Hematopoietic multipotent progenitor cell treated with erythropoietin and hydrocortisone succinate and interleukin-3 and kit ligand, for 6 days (in vitro differentiated cells): Measurements from ENCODE around the gene CES3.

Experiments used
- DNase-seq: peaks from one replicate; pipeline ENCODE4 v3.0.0-alpha.2; 2015

Gene CES3

DNA sequence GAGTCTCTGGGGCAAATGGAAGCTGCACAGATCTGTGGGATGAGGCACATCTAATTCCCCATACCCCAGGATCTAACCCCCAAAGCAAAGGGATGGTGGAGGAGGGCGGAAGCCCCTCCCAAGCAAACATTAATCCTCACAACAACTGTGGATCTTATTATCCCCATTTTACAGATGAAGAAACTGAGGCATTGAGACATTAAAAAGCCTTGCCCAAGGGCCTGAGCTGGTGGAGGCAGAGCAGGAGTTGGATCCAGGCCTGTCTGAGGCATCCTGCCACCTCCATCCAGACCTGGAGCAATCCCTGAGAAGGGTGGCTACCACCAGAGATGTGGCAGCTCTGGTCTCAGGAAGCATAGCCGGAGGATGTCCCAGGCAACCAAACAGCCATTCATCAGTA, 50.2 kb downstream of the CES3 start:
- DNase-seq, result no peak

DNA sequence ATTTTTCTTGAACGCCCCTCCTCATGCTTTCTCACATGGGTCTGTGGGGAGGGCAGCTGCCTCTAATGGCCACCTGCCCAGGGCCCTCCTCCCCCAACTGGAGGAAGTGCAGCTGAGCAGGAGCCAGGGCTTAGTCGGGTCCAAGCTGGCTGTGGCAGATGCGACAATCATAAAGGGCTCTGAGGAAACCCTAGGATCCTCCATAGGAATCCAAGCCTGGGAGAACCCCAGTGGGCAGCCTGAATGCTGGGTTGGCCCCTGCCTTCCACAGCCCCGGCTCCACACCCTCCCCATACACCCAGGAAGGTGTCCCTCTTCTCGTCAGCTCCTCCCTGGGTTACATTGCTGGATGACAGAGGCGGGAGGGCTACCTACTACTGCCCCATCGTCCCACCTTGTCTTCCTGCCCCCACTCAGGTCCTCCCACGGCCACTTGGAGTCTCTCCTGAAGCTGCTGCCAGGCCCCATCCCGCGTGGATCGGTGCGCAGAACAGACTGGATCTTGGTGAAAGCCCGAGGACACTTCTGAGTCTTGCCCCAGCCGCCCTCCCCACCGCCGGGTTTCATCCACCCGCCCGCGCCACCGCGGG, 52.3 kb downstream of the CES3 start:
- DNase-seq, result no peak

DNA sequence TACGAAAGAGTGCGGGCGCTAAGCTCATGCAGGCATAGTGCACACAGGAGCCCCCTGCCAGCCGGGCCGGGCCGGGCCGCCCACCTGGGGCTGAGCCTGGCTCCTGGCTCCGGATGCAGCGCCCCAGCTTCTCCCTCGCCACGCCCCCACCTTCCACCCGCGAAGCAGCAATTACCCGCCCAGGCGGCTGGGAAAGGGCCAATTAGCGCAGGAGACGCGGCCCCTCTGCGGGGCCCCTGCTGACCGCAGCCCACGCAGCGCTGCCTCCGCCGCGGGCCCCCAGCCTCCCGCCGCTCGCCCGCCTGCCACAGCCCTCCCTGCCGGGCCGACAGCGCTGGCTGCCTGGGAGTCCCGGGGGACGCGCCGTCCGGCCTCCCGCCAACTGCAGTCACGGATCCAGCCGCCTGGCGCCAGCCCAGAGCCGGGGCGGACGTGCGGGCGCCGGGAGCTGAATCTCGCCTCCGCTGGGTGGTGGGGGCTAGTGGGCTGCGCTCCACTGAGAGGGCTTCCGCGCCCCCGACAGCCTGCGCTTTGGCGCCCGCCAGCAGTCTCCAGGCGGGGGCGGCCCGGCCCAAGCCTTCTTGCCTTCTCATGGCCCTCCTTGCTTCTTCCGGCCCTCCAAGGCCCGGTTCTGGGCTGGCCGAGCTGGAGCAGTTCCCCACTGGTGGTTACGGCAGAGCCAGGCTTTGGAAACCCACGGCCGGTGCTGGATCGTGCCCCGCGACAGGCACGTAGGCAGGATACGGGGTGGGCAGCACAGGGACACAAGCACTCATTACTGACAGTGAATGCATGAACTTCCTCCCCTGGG, 53.0 kb downstream of the CES3 start:
- DNase-seq, result peak; percentile 60

DNA sequence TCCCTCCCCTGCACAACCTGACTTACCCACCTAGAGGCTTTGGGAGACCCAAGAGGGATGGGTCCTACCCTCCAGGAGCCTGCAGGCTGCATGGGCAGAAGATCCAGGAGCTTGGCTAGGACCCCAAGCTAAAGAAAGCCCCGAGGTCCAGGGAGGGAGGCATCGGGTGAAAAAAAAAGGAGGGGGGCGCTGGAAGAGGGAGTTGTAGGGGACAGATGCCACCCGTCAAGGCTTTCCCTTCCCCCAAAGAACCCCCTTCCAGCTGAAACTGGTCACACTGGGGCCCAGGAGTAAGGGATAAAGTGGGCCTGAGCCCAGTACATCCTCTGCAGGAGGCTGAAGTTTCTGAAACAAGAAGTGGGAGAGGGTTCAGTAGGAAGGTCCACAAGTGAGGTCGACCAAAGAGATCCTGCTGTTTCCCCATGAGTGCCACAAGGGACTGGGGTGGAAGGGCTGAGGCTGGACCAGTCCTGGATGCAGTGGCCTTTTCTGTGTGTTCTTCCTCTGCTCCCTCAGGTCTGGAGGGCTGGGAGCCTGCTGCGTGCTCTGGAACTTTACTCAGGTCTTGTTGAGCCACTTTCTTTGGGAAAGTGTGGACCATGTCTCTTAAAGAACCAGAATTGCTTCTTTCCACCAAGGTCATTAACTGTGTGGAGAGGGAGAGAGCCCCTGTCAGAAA, 53.7 kb downstream of the CES3 start:
- DNase-seq, result no peak

DNA sequence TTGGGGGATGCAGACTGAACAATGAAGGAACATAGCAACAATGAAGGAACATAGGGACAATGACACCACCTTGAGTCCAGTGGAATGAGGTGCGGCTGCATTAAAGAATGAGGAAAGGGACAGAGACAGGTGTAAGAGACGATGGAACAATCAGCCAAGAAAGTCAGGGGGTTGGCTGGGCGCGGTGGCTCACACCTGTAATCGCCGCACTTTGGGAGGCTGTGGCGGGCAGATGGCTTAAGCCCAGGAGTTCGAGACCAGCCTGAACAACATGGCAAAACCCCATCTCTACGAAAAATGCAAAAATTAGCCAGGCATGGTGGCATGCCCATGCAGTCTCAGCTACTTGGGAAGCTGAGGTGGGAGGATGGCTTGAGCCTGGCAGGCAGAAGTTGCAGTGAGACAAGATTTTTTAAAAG, 54.3 kb downstream of the CES3 start:
- peak; percentile 32 for DNase-seq

DNA sequence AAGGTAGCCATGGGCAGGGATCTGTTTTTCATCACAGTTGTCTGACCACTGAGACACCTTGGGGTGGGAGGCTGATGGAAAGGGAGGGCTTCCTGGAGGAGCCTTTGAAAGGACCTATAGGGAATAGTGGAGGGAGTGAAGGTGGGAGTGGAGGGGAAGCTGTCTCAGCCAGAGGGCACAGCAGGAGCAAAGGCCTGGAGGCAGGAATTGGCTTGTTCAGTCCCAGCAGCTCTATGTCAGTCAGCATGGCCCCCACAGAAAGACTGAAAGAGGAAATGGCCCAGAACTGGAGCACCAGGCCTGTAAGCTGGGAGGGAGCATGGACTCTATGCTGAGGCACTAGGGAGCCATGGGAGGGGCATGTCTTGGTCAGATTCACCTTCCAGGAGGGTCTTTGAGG, 55.1 kb downstream of the CES3 start:
- no peak for DNase-seq

DNA sequence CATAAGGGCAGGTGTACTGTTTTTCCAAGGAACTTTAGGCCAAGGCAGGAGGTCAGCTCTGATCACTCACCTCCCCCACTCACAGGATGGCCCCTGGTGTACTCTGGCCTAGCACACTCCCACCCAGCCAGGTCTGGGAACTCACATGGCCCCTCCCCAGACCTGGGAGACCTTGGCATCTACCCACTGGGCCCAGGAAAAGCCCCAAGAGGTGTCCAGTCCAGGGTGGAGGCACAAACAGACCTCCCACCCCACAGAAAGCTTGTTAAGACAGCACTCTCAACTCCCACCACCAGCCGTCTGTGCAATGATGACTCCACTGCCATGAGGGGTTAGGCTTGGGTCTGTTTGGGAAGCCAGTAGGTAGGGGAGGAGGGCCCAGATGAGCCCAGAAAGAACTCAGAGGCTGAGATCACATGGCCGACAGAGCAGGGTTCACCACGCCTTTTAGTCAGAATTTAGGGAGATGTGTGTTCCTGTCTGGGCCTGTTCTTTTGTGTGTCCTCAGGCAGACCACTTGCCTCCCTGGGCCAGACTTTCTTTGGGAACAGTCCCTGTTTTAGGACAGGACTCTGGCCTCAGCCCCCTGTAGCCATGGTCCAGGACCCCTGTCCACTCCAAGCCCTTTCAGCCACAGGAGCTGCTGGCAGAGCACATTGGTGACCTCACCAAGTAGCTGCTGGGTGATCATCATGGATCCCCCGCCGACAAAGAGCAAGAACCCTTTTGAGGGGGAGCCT, 55.8 kb downstream of the CES3 start:
- DNase-seq, result no peak

DNA sequence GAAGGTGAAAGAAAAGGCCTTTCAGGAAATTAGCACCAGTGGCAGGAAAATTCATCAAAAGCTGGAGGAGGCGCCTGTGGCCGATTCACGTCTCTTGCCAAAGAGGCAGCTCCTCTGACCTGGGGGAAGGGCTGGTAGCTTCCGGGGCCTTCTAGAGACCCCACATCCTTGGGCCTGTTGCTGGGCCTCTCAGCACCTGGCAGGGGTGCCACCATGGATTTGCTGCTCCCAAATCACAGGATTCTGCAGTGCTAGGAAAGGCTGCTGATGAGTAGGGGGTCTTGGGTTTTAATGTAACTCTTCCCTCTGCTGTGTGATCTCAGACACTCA, 56.3 kb downstream of the CES3 start:
- no peak for DNase-seq

DNA sequence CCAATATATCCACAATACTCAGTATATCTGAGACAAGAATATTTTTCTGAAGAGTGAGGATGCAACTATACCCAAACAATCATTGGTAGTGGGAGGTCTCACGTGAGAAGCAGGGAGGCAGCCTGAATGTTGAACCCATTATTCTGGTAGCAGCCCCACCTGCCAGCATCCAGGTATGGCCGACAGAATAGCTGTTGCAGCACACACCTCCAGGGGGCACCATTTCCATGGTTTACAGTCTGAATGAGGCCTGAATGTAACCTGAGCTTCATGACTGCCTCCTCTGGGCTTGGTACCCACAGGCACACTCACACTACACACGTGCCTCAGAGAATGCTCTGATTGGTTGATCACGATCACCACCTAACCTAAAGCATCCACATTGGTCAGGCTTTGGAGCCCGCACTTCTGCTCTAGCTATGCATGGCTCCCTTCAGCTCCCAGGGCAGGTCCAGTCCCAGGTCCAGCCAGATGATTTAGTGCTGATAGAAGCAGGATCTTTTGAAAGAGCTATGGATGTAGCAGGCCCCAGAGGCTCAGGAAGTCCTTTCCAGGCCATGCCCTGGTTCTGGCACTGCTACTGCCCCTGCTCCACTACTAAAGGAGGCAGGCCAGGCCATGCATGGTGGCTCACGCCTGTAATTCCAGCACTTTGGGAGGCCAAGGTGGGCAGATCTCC, 56.9 kb downstream of the CES3 start:
- peak; percentile 95 for DNase-seq

DNA sequence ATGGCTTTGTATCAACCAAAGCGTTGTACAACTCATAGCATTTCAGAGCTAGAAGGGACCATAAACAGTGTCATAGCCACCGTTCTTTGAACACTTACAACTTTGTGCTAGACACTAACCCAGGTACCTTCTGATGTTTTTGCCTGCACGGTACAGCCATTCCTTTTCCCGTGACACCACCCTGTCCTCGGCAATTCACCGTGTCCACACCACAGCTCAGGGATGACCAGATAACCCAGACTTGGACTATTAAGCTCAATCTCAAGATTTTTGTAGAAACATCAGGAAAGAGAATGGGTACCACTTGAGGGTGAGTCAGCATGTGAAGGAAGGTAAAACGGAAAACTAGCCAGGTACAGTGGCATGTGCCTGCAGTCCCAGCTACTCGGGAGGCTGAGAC, 58.1 kb downstream of the CES3 start:
- DNase-seq, result no peak

DNA sequence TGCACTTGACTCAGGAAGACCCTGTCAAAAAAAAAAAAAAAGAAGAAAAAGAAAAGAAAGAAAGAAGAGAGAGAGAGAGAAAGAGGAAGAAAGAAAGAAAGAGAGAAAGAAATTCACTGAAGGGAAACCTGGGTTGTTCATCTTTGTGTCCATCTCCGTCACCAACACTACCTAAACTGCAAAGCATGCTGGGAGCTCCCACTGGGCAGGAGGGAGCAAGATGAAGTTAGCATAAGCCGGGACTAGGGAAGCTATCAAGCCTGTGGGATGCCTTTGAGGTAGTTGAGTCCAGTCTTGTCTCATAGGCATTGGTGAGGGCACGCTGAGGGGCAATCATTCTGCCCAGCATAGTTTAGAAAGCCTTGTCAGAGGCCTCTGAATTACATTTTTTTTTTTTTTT, 60.3 kb downstream of the CES3 start:
- DNase-seq, result no peak

DNA sequence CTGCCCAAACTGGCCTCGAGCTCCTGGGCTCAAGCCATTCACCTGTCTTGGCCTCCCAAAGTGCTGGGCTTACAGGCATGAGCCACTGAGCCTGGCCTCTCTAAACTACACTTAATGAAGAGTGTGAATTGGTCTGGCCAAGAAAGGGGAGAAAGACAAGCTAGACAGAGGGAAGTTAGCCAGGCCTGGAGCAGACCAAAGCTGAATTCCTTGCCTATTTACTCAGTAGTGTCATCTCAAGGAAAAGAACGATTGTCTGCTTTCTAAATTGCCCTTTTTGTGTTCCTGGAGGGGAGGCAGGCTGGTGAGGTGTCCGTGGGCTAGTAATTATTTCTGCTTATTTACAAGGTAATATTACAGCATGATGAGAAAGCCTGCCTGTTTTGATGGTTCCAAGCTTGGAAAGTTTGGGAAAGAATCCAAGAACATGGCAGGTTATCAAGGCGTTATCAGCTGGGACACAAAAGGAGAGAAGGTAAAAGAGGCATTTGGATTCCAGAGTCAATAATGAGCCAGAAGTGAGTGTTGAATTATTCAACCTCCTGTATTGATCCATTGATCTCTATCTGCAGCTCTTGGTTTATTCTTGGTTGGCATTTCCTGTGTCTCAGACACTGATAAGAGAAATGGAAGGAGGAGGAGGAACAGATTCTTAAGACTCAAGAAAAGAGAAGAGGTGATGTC, 61.6 kb downstream of the CES3 start:
- DNase-seq, result no peak

DNA sequence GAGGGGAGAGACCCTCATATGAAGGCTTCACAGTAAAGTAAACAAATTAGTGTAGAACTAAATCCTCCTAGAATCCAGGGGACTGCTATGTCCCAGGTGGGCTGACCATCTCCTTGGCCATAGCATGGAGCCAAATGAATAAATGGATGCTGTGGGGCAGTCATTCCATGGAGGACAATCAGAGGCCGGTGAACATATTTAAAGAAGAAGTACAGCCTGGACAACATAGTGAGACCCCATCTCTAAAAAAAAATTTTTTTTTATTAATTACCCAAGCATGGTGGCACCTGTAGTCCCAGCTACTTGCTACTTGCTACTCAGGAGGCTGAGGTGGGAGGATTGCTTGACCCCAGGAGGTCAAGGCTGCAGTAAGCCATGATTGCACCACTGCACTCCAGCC, 62.6 kb downstream of the CES3 start:
- no peak for DNase-seq
